HT-29 (cell line): Measurements from ENCODE around the gene CACNA1A. TPM values are rescaled to one million over a fixed set of nuclear protein-coding genes. Genes with fewer than 3 reads are reported as not detected.
A peak's percentile ranks its signal among the peaks of the same experiment; 100 is the strongest.

Experiments
- DNase-seq: peaks from one replicate; pipeline ENCODE4 v3.0.0-alpha.2; 2015; ENCODE audit warnings: low spot score
- total RNA-seq: library from RNA; depleted of rRNA; stranded (reverse); fragments of >200 nt; shearing (Covaris generic); gene quantifications from 2 replicates; pipeline ENCODE4 v1.2.3, GENCODE V29; 2014

Gene CACNA1A
- total RNA-seq, 1 experiment from 2014 or later = 0.10 TPM

DNA sequence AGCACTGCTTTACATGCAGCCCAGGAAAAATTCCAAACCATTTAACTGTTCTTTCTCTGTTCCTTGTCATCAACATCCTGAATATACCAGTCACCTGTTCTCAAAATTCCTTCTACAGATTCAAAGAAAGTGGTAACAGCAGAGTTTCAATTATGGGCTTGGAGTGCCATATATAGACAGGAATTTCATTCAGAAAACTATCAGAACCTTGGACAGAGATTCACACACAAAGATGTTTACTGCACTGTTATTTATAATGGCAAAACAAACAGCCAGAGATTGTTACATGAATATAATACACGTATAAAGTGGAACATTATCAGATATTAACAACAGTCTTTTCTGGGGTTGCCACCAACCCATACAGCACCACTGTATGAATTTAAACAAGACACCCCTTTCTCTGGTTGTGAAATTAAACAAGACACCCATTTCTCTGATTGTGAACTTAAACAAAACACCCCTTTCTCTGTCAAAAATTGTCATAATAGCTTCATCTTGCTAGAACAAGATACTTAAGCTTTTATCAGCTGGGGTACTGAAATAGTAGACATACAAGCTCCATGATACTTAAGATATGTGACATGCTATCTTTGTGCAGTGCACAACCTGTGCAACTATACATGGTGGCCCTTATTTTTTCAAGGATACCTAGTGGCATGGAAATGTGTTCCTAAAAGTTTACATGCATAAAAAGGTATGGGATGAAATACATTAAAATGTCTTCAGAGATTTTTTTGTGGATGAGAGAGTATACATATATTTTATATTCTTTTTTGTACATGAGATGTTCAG is 12.6 kb downstream of the CACNA1A start:
- no peak for DNase-seq

DNA sequence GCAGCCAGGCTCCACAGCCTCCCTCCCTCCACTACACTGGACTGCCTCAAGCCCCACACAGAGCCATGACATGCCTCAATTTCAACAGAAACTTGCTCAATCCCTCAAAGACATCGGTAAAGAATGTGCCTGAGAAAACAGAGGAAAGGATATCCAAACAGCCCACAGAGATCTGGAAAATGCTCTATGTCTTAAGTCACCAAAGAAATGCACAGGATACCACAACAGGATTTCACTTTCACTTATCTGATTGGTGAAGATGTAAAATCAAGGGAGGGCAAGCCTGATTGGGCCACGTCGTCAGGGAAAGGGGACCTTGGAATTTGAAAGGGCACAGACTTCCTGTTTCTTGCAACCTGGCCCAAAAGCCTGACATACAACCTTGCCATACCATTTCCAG is 14.2 kb downstream of the CACNA1A start:
- DNase-seq = no peak

DNA sequence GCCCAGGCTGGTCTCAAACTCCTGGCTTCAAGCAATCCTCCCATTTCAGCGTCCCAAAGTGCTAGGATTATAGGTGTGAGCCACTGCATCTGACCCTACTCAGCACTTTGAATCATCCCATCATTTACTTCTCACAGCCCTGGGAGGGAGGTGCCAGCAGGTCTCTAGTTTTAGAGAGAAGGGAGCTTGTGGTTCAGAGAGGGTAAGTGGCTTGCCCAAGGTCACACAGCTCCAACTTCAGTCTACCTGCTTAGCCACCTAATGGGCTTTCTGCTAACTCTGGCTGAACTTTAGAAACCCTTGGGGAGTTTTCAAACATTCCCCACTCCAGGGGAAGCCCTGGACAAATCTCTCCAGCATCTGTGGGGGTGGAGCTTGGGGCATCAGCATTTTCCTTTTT is 18.3 kb downstream of the CACNA1A start:
- DNase-seq = no peak

DNA sequence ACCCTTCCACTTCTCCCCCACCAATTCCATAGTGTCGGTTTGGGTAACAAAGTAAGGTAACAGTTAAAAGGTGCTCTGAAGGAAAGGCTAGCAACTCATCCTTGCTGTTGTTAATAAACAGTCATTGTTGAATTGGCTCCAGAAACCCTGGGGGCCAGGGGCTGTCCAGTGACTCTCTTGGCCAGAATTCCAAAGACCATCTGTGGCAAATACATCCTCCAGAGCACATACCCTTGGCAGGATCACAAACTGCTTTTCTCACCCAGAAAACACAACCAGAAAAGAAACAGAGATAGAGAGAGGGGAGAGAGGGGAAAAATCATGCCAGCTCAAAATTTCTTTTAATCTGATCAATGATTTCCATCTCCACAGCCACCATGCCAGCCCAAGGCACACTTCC is 22.1 kb downstream of the CACNA1A start:
- no peak for DNase-seq

- DNase-seq = no peak
These were observed 23.1 kb downstream of the CACNA1A start for GRCh38 chr19:13483215-13483614.

DNA sequence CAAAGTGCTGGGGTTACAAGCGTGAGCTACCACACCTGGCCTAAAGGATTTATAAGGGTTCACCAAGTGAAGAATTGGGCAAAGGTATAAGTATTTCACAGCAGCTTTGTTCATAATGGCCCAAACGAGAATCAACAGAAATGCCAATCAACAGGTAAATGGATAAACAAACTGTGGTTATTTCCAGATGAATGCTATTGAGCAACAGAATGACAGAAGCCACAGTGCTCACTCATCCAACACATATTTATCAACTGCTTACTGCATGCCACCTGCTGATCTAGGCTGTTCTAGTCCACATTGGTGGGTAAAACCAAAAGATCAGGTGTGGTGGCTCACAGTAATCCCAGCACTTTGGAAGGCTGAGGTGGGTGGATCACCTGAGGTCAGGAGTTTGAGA is 27.7 kb downstream of the CACNA1A start:
- no peak for DNase-seq

DNA sequence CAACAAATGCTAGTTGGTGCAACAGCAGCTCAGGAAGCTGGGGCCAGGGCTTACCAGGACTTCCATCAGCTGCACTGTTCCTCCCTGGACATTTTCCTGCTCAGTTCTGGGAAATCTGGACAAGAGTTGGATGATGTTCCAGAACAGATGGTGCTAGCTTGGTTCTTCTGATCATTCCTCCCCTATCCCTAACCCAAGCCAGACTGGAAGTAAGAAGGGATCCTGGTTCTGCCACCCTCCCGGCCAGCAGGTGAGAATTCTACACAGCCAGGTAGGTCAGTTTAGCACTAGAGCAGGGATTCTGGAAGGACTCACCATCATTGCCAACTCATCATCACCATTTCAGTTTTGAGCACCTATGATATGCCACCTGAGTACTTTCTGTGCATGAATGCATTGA is 30.2 kb downstream of the CACNA1A start:
- DNase-seq = no peak

- DNase-seq = no peak
These were observed 31.2 kb downstream of the CACNA1A start for GRCh38 chr19:13475044-13475443.

- DNase-seq = no peak
These were observed 39.6 kb downstream of the CACNA1A start for GRCh38 chr19:13466697-13467096.

DNA sequence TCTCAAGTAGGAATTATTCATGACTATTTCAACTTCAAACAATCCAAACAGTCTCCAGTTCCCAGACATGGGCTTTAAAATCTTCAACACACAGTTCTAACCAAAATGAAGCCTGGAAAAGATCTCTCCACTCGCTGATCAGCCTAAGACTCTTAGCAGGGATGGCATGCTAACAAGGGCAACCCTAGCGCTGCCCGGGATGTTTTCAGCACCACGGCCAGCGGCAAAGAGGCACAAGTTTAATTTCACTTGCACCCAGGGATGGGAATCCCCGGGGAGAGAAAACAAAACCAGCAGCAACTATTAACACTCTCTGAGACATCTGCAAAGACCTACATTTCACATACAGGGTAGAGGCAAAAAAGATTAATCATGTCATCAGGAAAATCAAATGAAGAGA is 43.0 kb downstream of the CACNA1A start:
- peak; percentile 7 for DNase-seq

DNA sequence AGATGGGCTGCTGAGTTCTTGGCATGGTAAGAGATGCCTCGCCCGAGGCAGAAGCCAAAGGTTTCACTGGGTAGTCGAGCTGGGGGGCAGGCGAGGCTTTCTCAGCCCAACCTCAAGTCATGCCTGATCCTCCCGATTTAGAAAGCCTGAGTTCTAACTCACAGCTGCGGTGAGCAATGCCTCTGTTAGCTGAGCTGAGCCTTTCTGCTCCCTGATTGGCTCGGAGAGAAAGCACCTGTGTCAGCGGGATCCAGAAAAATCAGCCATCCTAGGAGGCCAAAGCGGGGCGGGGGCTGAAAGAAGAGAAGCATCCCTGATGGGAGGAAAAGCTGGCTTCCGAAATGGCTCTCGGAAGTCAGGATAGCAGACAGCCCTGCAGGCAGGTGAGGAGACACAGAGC is 44.7 kb downstream of the CACNA1A start:
- DNase-seq = no peak

GRCh38 chr19:13460045-13460444 is 46.2 kb downstream of the CACNA1A start:
- no peak for DNase-seq

GRCh38 chr19:13459351-13459750 is 46.9 kb downstream of the CACNA1A start:
- DNase-seq = no peak

GRCh38 chr19:13451434-13451995 is 54.8 kb downstream of the CACNA1A start:
- DNase-seq = no peak

GRCh38 chr19:13447978-13448377 is 58.3 kb downstream of the CACNA1A start:
- DNase-seq = no peak

GRCh38 chr19:13441810-13442512 is 64.3 kb downstream of the CACNA1A start:
- peak; percentile 23 for DNase-seq

DNA sequence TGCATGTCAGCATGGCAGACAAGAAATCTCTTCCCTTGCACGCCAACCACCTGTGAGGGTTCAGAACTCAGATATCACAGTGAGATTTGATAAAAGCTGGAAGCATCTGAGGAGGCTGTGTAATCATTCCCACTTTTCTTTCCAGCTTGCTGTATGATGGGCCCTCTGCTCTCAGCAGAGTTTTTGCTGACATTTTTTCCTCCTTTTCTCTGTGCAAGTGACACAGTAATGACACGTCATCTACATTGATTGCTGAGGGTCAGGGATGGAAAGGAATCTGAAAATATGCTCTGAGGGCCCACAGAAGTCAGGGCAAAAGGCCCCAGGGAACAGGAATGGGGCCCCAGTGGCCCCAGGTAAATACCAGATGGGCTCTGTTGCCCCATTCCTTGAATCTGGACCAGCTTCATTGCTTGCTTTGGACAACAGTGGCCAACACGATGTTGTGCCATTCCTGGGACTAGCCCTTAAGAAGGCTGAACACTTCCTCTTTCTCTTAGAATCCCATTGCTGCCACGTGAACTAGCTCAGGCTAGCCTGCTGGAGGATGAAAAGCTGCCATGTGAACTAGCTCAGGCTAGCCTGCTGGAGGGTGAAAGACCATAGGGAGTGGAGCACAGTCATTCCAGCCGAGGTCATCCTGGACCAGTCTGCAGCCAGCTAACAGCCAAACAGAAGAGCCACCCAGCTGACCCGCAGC is 68.2 kb downstream of the CACNA1A start:
- DNase-seq = no peak

- no peak for DNase-seq
These were observed 69.9 kb downstream of the CACNA1A start for GRCh38 chr19:13436352-13436751.

- peak; percentile 47 for DNase-seq
These were observed 75.3 kb downstream of the CACNA1A start for GRCh38 chr19:13430790-13431582.

DNA sequence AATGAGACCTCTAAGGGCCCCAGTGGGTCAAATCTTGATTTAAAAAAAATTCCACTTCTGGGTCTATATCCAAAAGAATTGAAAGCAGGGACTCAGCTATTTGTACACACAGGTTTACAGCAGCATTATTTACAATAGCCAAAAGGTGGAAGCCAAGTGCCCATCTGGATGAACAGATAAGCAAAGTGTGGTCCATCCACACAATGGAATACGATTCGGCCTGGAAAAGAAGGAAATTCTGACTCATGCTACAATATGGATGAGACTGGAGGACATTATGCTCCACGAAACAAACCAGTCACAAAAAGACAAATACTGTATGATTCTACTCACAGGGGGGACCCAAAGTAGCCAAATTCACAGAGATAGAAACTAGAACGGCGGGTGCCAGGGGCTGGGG is 76.7 kb downstream of the CACNA1A start:
- no peak for DNase-seq

GRCh38 chr19:13428352-13428751 is 77.9 kb downstream of the CACNA1A start:
- peak; percentile 12 for DNase-seq
